ENCODE measurements around the gene SLC30A1. TPM values are rescaled to one million over a fixed set of nuclear protein-coding genes. Genes with fewer than 3 reads are reported as not detected.
"Not testable (repeated sequence)": the region's sequence is repeated elsewhere in the genome, so short reads cannot be mapped to it uniquely, and the experiment has no call there.

Gene SLC30A1
- total RNA-seq, 4 donors from 2014 or later, result 5.8 to 44.7 (median 34.9) TPM

DNA sequence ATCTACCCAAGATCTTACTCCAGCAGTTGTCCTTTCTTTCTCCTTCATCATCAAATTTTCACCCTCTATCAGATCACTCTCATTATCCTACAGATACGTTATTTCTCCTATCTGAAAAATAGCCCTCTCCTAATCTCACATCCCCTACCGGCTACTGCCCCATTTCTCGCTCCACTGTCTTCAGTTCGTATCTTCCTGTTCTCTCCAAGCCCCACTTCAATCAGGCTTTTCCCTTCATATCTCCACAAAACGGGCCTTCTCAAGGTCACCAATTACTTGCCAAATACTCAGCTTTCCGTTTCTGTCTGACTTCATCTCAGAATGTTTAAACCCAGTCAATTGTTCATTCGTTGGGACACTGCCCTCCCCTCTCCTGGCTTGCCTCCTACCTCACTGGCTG lies 32.4 kb downstream of the SLC30A1 start:
- no peak overlapping the region for H3K4me3 ChIP-seq
- H3K4me1 ChIP-seq, result peaks cover 0 to 10% (median 0%) of the 10 kb centered on the region in 4 donors
- H3K27ac ChIP-seq, result no peak overlapping the region
- DNase-seq, result no peak
- H3K27me3 ChIP-seq, result no peaks in the 10 kb centered on the region
- no peaks in the 10 kb centered on the region for H3K36me3 ChIP-seq
- H3K9me3 ChIP-seq, result no peaks in the 10 kb centered on the region
- TF ChIP-seq POLR2A (IDR thresholded peaks at IDR 0.05), result no peak
- TF ChIP-seq, protein P1, sequence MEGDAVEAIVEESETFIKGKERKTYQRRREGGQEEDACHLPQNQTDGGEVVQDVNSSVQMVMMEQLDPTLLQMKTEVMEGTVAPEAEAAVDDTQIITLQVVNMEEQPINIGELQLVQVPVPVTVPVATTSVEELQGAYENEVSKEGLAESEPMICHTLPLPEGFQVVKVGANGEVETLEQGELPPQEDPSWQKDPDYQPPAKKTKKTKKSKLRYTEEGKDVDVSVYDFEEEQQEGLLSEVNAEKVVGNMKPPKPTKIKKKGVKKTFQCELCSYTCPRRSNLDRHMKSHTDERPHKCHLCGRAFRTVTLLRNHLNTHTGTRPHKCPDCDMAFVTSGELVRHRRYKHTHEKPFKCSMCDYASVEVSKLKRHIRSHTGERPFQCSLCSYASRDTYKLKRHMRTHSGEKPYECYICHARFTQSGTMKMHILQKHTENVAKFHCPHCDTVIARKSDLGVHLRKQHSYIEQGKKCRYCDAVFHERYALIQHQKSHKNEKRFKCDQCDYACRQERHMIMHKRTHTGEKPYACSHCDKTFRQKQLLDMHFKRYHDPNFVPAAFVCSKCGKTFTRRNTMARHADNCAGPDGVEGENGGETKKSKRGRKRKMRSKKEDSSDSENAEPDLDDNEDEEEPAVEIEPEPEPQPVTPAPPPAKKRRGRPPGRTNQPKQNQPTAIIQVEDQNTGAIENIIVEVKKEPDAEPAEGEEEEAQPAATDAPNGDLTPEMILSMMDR (IDR thresholded peaks at IDR 0.05), result no peak

DNA sequence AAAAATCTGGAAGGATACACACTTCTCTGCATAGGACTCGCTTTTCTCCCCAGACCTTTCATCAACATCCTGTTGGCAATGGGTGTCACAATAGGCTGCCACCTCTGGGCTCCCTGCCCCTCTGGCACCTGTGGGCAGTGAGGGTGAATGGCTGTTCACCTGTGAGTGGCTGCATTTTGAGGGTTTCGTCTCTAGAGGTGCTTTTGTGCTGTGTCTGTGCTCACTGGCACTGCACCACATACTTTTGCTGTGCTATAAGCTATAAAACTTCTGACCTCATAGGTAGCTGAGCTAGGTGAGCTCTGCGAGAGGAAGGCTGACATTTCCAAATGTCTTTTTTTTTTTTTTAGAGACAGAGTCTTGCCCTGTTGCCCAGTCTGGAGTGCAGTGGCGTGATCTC lies 35.9 kb downstream of the SLC30A1 start:
- Histone ChIP-seq H3K9me3 (no peaks in the 10 kb centered on the region), H3K4me1 (no peaks in the 10 kb centered on the region), H3K27me3 (no peaks in the 10 kb centered on the region), H3K27ac (no peak overlapping the region), H3K36me3 (no peaks in the 10 kb centered on the region), H3K4me3 (no peak overlapping the region)
- no peak for DNase-seq
- TF ChIP-seq POLR2A (IDR thresholded peaks at IDR 0.05), result no peak
- TF ChIP-seq, protein P1 (IDR thresholded peaks at IDR 0.05), result peak in 2 of 6 experiments; percentile 21 to 39

DNA sequence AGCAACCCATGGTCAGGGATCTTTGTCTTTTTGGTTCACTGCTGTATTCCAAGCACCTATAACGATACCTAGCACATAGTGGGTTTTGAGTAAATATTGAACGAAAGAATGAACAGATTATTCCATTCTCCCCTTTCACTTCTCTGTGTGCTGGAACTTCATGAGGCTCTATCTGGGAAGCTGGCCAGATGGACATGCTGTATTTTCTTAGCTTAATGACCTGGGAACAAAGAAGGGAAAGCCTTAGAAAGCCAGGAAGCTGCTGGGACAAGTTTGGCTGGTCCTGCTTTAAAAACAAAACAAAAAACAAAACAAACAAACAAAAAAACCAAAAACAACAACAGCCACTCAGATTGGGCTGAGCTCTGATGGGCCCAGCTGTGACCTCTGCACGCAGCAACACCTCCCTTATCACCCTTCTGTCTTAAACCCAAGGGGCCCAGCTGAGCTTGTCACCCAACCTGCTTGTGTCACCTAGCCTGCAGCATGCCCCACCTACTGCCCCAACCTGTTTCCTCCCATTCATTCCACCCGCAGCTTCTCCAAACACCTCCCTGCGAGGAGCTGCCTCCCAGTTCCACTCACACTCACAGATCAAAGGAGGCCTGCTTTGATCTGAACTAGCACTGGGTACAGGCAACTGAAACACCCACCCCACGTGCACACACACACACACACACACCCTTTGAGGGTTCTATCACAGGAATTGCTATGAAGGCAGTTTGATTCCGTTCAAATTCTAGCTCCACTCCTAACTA lies 37.1 kb downstream of the SLC30A1 start:
- TF ChIP-seq, protein P1 (IDR thresholded peaks at IDR 0.05), result no peak
- TF ChIP-seq POLR2A (IDR thresholded peaks at IDR 0.05), result no peak
- Histone ChIP-seq H3K9me3 (no peaks in the 10 kb centered on the region), H3K4me3 (no peak overlapping the region), H3K4me1 (no peaks in the 10 kb centered on the region), H3K27me3 (no peaks in the 10 kb centered on the region), H3K36me3 (no peaks in the 10 kb centered on the region), H3K27ac (no peak overlapping the region)
- DNase-seq, result no peak

DNA sequence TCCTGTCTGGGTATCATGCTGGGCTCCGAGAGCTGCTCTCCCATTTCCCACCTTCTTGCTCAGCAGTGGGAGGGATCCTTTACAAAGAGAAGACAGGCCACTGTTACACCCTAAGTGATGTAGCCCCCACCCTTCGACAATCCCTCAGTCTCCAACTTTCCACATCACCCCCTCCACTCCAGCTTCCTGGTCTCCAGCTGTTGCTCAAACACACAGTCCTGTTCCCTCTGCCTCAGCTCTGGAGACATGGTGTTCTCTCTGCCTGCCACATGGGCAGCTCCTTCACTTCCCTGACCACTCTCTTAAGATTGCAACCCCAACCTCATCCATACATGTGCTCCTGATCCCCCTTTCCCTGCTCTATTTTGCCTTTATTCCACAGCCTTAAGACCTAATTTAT lies 37.7 kb downstream of the SLC30A1 start:
- no peak for TF ChIP-seq POLR2A (IDR thresholded peaks at IDR 0.05)
- TF ChIP-seq, protein P1 (IDR thresholded peaks at IDR 0.05), result no peak
- Histone ChIP-seq H3K4me3 (no peak overlapping the region), H3K36me3 (no peaks in the 10 kb centered on the region), H3K9me3 (no peaks in the 10 kb centered on the region), H3K27me3 (no peaks in the 10 kb centered on the region), H3K4me1 (no peaks in the 10 kb centered on the region), H3K27ac (no peak overlapping the region)
- DNase-seq, result no peak

DNA sequence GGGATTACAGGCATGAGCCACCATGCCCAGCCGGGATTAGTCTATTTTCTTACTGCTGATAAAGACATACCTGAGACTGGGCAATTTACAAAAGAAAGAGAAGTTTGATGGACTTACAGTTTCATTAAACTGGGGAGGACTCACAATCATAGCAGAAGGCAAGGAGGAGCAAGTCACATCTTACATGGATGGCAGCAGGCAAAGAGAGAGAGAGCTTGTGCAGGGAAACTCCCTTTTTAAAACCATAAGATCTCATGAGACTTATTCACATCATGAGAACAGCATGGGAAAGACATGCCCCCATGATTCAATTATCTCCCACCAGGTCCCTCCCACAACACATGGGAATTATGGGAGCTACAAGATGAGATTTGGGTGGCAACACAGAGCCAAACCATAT lies 38.1 kb downstream of the SLC30A1 start:
- not testable (repeated sequence) for H3K36me3 ChIP-seq, H3K4me1 ChIP-seq, H3K4me3 ChIP-seq, H3K27ac ChIP-seq, H3K27me3 ChIP-seq, DNase-seq, H3K9me3 ChIP-seq

DNA sequence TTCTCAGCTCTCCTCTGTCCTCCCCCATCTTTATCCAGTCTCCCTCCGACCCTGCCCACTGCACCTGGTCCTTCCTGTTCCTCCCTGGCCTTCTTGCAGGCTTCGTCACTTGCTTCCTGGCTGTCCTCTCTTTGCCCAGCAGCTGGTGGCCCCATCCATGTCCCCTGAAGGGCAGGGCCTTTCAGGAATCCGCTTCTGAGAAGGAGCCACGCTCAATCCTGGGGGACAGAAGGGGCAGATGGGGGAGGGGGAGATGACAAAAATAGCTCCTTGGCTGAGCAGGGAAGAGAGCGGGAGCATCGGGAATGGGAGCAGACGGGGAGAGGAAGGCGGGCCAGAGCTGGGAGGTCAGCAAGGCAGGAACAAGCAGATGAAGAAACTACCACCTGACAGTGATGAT lies 40.7 kb downstream of the SLC30A1 start:
- no peak for TF ChIP-seq POLR2A (IDR thresholded peaks at IDR 0.05)
- TF ChIP-seq, protein P1 (IDR thresholded peaks at IDR 0.05), result no peak
- H3K36me3 ChIP-seq, result no peaks in the 10 kb centered on the region
- no peaks in the 10 kb centered on the region for H3K27me3 ChIP-seq
- H3K4me1 ChIP-seq, result no peaks in the 10 kb centered on the region
- no peak overlapping the region for H3K4me3 ChIP-seq
- no peak for DNase-seq
- H3K27ac ChIP-seq, result no peak overlapping the region
- no peaks in the 10 kb centered on the region for H3K9me3 ChIP-seq

Measured in Peyer's patch (tissue), 4 donors.